Keratinocyte (primary cell): ENCODE results near the gene MMEL1. TPM values are rescaled to one million over a fixed set of nuclear protein-coding genes. Genes with fewer than 3 reads are reported as not detected.
A peak's percentile ranks its signal among the peaks of the same experiment; 100 is the strongest.

ENCODE experiments used
- DNase-seq: peaks from one replicate; pipeline ENCODE4 v3.0.0-alpha.2; 2011; ENCODE audit warnings: low read depth, missing footprints, low spot score
- FAIRE-seq: peaks from 2 replicates; lab custom pipeline; 2011; peaks lifted over from hg19 to GRCh38; lab: Jason Lieb, UNC
- H2AFZ ChIP-seq: 2 replicates; pipeline ENCODE4 v1.6.0; 2012; ENCODE audit warnings: low read length, control low read depth, inconsistent platforms; ENCODE audit not compliant: control insufficient read depth
- H3K27ac ChIP-seq: 2 replicates; pipeline ENCODE4 v1.5.1; 2011; ENCODE audit warnings: low read length; ENCODE audit not compliant: control insufficient read depth, insufficient read depth
- H3K27me3 ChIP-seq: 3 replicates; pipeline ENCODE4 v1.6.0; 2011; ENCODE audit warnings: low read length; ENCODE audit not compliant: control insufficient read depth, insufficient read depth; ENCODE audit errors: extremely low read depth
- H3K36me3 ChIP-seq, 2 experiments: 2 replicates in 1 of 2; 3 replicates in 1 of 2; pipeline ENCODE4 v1.5.1; 2011; ENCODE audit warnings: low read length in 2 of 2, mild to moderate bottlenecking in 1 of 2; ENCODE audit not compliant: control insufficient read depth in 2 of 2, insufficient read depth in 2 of 2; ENCODE audit errors: extremely low read depth in 1 of 2
- H3K4me1 ChIP-seq: 3 replicates; pipeline ENCODE4 v1.5.1; 2011; ENCODE audit warnings: low read length; ENCODE audit not compliant: control insufficient read depth, insufficient read depth; ENCODE audit errors: extremely low read depth
- H3K4me2 ChIP-seq: 3 replicates; pipeline ENCODE4 v1.6.0; 2011; ENCODE audit warnings: low read depth, low read length; ENCODE audit not compliant: control insufficient read depth, insufficient read depth; ENCODE audit errors: extremely low read depth
- H3K4me3 ChIP-seq, 3 experiments: fragments of 200-600 bp in 1 of 3; sonication (generic) in 1 of 3; 2 replicates in 2 of 3; 3 replicates in 1 of 3; pipeline ENCODE4 v1.5.1; 2011 to 2016; ENCODE audit warnings: low read length in 3 of 3, mild to moderate bottlenecking in 3 of 3, control low read depth in 2 of 3, inconsistent platforms in 1 of 3, low read depth in 1 of 3, mixed read lengths in 1 of 3, mixed run types in 1 of 3, moderate library complexity in 1 of 3; ENCODE audit not compliant: control insufficient read depth in 2 of 3, insufficient read depth in 2 of 3; ENCODE audit errors: extremely low read depth in 1 of 3
- H3K79me2 ChIP-seq: 2 replicates; pipeline ENCODE4 v1.6.0; 2012; ENCODE audit warnings: low read length; ENCODE audit not compliant: control insufficient read depth, insufficient read depth
- H3K9ac ChIP-seq: 3 replicates; pipeline ENCODE4 v1.6.0; 2011; ENCODE audit warnings: low read length; ENCODE audit not compliant: control insufficient read depth, insufficient read depth; ENCODE audit errors: extremely low read depth
- H3K9me1 ChIP-seq: 3 replicates; pipeline ENCODE4 v1.6.0; 2011; ENCODE audit warnings: low read length; ENCODE audit not compliant: control insufficient read depth, insufficient read depth; ENCODE audit errors: extremely low read depth
- H3K9me3 ChIP-seq: 2 replicates; pipeline ENCODE4 v1.5.1; 2012; ENCODE audit warnings: low read depth, low read length; ENCODE audit not compliant: control insufficient read depth
- H4K20me1 ChIP-seq: 3 replicates; pipeline ENCODE4 v1.6.0; 2011; ENCODE audit warnings: low read length; ENCODE audit not compliant: control insufficient read depth, insufficient read depth; ENCODE audit errors: extremely low read depth
- CTCF ChIP-seq, 3 experiments: IDR thresholded peaks in 1 of 3; conservative IDR thresholded peaks in 1 of 3; optimal IDR thresholded peaks in 1 of 3; 2 replicates in 2 of 3; 3 replicates in 1 of 3; pipeline versions ENCODE3 to v1.5.1; 2011; ENCODE audit warnings: low read length in 3 of 3, mild to moderate bottlenecking in 3 of 3, moderate library complexity in 2 of 3, control low read depth in 1 of 3, inconsistent platforms in 1 of 3; ENCODE audit not compliant: insufficient read depth in 2 of 3; ENCODE audit errors: extremely low read depth in 1 of 3
- EZH2 ChIP-seq: IDR thresholded peaks from one replicate; pipeline ENCODE4 v1.6.1; 2012; ENCODE audit warnings: inconsistent platforms, mild to moderate bottlenecking, low read length, moderate library complexity
- dilution Hi-C: fragments of 300-500 bp; cut with MboI; formaldehyde crosslinking; loops from one replicate; pipeline ENCODE4 v1.7.0; 2020; ENCODE audit warnings: low sequenced_read_pairs; ENCODE audit not compliant: extremely low pct_ligation_motif_present
- polyA plus RNA-seq, 5 experiments: library from polyadenylated mRNA; depleted of rRNA in 3 of 5; stranded (reverse) in 3 of 5; stranded (forward) in 1 of 5; unstranded in 1 of 5; fragments of >200 nt; gene quantifications; 1 replicate in 1 of 5; 2 replicates in 3 of 5; 3 replicates in 1 of 5; pipeline versions ENCODE4 v1.2.1 to v1.2.3, GENCODE V29; 2011 to 2012; ENCODE audit warnings: missing spikeins in 2 of 5, low read depth in 1 of 5, low replicate concordance in 1 of 5

Gene MMEL1
- polyA plus RNA-seq, 1 donor (not counting 4 experiments of a cell fraction or from before 2014, with no cell fraction given), result not detected

- no peak overlapping the region for H3K27ac ChIP-seq
- H3K79me2 ChIP-seq, result no peaks in the 10 kb centered on the region
- dilution Hi-C loops, result no loop called here
- H3K27me3 ChIP-seq, result no peaks in the 10 kb centered on the region
- H2AFZ ChIP-seq, result no peak overlapping the region
- no peak overlapping the region for H3K9ac ChIP-seq
- no peak overlapping the region for H3K4me3 ChIP-seq
- no peaks in the 10 kb centered on the region for H3K9me3 ChIP-seq
- H3K9me1 ChIP-seq, result no peaks in the 10 kb centered on the region
- H3K36me3 ChIP-seq, result no peaks in the 10 kb centered on the region
- no peak for TF ChIP-seq CTCF (optimal IDR thresholded peaks at IDR 0.05 in 1 of 3, IDR thresholded peaks at IDR 0.05 in 1 of 3, conservative IDR thresholded peaks at IDR 0.05 in 1 of 3; ENCODE audit: extremely low read depth in 1 of 3, insufficient read depth in 2 of 3, low read length in 3 of 3)
- no peak for TF ChIP-seq EZH2
- H4K20me1 ChIP-seq, result no peaks in the 10 kb centered on the region
- FAIRE-seq, result no peak
- H3K4me1 ChIP-seq, result peaks cover 8% of the 10 kb centered on the region
- H3K4me2 ChIP-seq, result no peak overlapping the region
- DNase-seq, result no peak
These were observed 44.0 kb downstream of the MMEL1 start for GRCh38 chr1:2588661-2589430.

- Histone ChIP-seq H3K4me1 (peaks cover 8% of the 10 kb centered on the region), H3K79me2 (no peaks in the 10 kb centered on the region), H3K9me3 (no peaks in the 10 kb centered on the region), H3K27me3 (no peaks in the 10 kb centered on the region), H3K9ac (no peak overlapping the region), H2AFZ (no peak overlapping the region), H3K36me3 (no peaks in the 10 kb centered on the region), H3K27ac (no peak overlapping the region), H3K4me2 (peak overlapping the region; percentile 82), H3K4me3 (peak overlapping the region in 1 of 3 experiments; percentile 59), H4K20me1 (no peaks in the 10 kb centered on the region), H3K9me1 (no peaks in the 10 kb centered on the region)
- dilution Hi-C loops, result no loop called here
- TF ChIP-seq EZH2 (no peak), CTCF (optimal IDR thresholded peaks at IDR 0.05 in 1 of 3, IDR thresholded peaks at IDR 0.05 in 1 of 3, conservative IDR thresholded peaks at IDR 0.05 in 1 of 3; ENCODE audit: extremely low read depth in 1 of 3, insufficient read depth in 2 of 3, low read length in 3 of 3) (no peak)
- DNase-seq (no peak), FAIRE-seq (no peak)
These were observed 44.8 kb downstream of the MMEL1 start for GRCh38 chr1:2587860-2588571.
